Measurements from ENCODE around the gene MCM7. TPM values are rescaled to one million over a fixed set of nuclear protein-coding genes. Genes with fewer than 3 reads are reported as not detected.

The MCM7 gene
- total RNA-seq, 1 donor from 2014 or later, result 426 TPM

DNA sequence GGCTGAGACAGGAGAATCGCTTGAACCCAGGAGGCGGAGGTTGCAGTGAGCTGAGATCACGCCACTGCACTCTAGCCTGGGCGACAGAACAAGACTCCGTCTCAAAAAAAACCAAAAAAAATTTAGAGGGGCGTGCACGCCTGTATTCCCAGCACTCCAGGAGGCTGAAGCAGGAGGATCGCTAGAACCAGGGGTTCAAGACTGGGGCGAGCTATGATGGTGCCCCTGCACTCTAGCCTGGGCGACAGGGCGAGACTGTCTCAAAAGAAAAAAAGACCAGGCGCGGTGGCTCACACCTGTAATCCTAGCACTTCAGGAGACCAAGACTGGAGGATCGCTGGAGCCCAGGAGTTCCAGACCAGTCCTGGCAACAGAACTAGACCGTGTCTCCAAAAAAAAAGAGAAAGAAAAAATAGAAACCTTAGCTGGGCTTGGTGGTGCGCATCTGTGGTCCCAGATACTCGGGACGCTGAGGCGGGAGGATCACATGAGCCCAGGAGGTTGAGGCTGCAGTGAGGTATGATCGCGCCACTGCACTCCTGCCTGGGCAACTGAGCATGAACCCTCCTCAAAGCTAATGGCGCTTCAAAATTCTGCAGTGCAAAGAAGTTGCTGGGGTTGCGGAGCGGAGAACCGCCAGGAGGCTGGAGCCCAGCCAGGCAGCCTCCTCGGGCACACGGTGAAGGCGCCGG lies 25.2 kb upstream of the MCM7 start:
- no peaks in the 10 kb centered on the region for H3K36me3 Mint-ChIP-seq (ENCODE audit: low read depth)
- no peaks in the 10 kb centered on the region for H3K9me3 Mint-ChIP-seq
- H3K27me3 Mint-ChIP-seq (ENCODE audit: low read depth), result peaks cover 13% of the 10 kb centered on the region
- DNase-seq (ENCODE audit: low read depth, low spot score), result no peak
- peak overlapping the region; percentile 100 for H3K4me3 Mint-ChIP-seq
- H3K27ac Mint-ChIP-seq (ENCODE audit: unreplicated experiment), result peak overlapping the region; percentile 100
- peaks cover 32% of the 10 kb centered on the region for H3K4me1 Mint-ChIP-seq
- TF ChIP-seq, protein P1, sequence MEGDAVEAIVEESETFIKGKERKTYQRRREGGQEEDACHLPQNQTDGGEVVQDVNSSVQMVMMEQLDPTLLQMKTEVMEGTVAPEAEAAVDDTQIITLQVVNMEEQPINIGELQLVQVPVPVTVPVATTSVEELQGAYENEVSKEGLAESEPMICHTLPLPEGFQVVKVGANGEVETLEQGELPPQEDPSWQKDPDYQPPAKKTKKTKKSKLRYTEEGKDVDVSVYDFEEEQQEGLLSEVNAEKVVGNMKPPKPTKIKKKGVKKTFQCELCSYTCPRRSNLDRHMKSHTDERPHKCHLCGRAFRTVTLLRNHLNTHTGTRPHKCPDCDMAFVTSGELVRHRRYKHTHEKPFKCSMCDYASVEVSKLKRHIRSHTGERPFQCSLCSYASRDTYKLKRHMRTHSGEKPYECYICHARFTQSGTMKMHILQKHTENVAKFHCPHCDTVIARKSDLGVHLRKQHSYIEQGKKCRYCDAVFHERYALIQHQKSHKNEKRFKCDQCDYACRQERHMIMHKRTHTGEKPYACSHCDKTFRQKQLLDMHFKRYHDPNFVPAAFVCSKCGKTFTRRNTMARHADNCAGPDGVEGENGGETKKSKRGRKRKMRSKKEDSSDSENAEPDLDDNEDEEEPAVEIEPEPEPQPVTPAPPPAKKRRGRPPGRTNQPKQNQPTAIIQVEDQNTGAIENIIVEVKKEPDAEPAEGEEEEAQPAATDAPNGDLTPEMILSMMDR (conservative IDR thresholded peaks at IDR 0.05), result peak; percentile 22

DNA sequence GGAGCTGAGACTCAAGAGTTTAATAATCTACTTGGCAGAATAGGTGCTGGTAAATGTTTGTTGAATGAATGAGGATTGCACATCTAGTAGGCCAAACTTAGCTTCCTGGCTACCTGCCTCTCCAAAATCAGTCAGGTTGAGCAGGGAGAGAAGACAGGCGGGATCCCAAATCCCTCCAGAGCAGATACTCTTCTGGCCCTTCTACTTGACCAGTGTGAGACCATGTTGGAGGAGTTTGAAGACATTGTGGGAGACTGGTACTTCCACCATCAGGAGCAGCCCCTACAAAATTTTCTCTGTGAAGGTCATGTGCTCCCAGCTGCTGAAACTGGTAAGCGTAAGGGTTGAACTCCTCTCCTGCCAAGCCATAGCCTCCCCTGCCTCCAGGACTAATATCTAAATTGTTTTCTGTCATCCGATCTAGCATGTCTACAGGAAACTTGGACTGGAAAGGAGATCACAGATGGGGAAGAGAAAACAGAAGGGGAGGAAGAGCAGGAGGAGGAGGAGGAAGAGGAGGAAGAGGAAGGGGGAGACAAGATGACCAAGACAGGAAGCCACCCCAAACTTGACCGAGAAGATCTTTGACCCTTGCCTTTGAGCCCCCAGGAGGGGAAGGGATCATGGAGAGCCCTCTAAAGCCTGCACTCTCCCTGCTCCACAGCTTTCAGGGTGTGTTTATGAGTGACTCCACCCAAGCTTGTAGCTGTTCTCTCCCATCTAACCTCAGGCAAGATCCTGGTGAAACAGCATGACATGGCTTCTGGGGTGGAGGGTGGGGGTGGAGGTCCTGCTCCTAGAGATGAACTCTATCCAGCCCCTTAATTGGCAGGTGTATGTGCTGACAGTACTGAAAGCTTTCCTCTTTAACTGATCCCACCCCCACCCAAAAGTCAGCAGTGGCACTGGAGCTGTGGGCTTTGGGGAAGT lies 23.4 kb upstream of the MCM7 start:
- Mint-ChIP-seq H3K27ac (ENCODE audit: unreplicated experiment) (no peak overlapping the region), H3K4me1 (peaks cover 44% of the 10 kb centered on the region), H3K36me3 (ENCODE audit: low read depth) (no peaks in the 10 kb centered on the region), H3K9me3 (no peaks in the 10 kb centered on the region), H3K27me3 (ENCODE audit: low read depth) (peaks cover 12% of the 10 kb centered on the region), H3K4me3 (peak overlapping the region; percentile 100)
- DNase-seq (ENCODE audit: low read depth, low spot score), result no peak
- TF ChIP-seq, protein P1 (conservative IDR thresholded peaks at IDR 0.05), result no peak

DNA sequence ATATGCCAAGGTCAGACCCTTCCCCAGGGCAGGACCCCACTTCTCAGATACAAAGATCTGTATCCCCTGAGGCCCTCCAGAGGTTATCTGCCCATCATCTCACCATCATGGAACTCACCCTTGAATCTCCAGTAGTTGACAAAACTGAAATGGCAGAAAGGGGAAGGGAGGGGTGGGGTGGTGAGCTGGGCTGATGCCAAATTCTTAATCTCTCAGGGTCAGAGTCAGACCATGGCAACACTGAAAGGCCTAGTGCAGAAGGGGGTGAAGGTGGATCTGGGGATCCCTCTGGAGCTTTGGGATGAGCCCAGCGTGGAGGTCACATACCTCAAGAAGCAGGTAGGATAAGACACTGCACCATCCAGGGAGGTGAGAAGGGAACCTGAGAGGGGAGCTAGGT lies 21.4 kb upstream of the MCM7 start:
- TF ChIP-seq, protein P1 (conservative IDR thresholded peaks at IDR 0.05), result no peak
- Mint-ChIP-seq H3K36me3 (ENCODE audit: low read depth) (no peaks in the 10 kb centered on the region), H3K27me3 (ENCODE audit: low read depth) (peaks cover 4% of the 10 kb centered on the region), H3K9me3 (no peaks in the 10 kb centered on the region), H3K4me1 (peaks cover 49% of the 10 kb centered on the region), H3K4me3 (peak overlapping the region; percentile 88), H3K27ac (ENCODE audit: unreplicated experiment) (peak overlapping the region; percentile 50)
- DNase-seq (ENCODE audit: low read depth, low spot score), result no peak

DNA sequence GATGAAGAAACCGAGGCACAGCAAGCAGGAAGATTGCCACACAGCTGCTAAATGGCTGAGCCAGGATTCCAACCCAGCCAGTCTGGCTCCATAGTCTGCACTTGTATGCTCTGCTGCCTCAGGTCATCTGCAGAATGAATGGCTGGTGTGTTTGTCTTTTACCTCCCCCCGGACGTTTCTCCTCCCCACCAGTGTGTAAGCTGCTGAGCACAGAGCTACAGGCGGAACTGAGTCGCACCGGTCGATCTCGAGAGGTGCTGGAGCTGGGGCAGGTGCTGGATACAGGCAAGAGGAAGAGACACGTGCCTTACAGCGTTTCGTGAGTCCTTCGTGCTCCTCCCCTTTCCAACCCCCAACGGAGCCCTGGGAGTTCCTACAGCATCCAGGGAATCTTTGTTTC lies 20.9 kb upstream of the MCM7 start:
- Mint-ChIP-seq H3K9me3 (no peaks in the 10 kb centered on the region), H3K27ac (ENCODE audit: unreplicated experiment) (peak overlapping the region; percentile 50), H3K4me3 (peak overlapping the region; percentile 88), H3K36me3 (ENCODE audit: low read depth) (no peaks in the 10 kb centered on the region), H3K4me1 (peaks cover 49% of the 10 kb centered on the region), H3K27me3 (ENCODE audit: low read depth) (peaks cover 4% of the 10 kb centered on the region)
- no peak for DNase-seq (ENCODE audit: low read depth, low spot score)
- TF ChIP-seq, protein P1 (conservative IDR thresholded peaks at IDR 0.05), result no peak

DNA sequence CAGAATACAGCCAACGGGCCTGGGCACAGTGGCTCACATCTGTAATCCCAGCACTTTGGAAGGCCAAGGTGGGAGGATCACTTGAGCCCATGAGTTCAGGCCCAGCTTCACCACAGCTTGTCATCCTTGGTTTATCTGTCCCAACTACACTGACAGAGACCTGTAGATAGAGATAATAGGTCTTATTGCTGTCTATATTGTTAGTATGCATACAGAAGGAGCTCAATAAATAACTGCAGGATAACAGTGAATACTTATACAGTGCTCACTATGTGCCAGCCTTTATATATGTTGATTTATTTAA lies 19.5 kb upstream of the MCM7 start:
- Mint-ChIP-seq H3K27me3 (ENCODE audit: low read depth) (no peaks in the 10 kb centered on the region), H3K9me3 (no peaks in the 10 kb centered on the region), H3K4me3 (peak overlapping the region; percentile 96), H3K4me1 (peaks cover 39% of the 10 kb centered on the region), H3K27ac (ENCODE audit: unreplicated experiment) (no peak overlapping the region), H3K36me3 (ENCODE audit: low read depth) (peaks cover 2% of the 10 kb centered on the region)
- DNase-seq (ENCODE audit: low read depth, low spot score), result no peak
- TF ChIP-seq, protein P1 (conservative IDR thresholded peaks at IDR 0.05), result no peak

Data from neural crest cell (in vitro differentiated cells).